T-helper 2 cell treated with Interferon-gamma antibody and Interleukin-4, amounts not matched to agents 5 μg/mL and 100 μg/mL, for 36 hours (primary cell): ENCODE results near the gene RNF38.
A peak's percentile ranks its signal among the peaks of the same experiment; 100 is the strongest.
"Not testable (repeated sequence)": the region's sequence is repeated elsewhere in the genome, so short reads cannot be mapped to it uniquely, and the experiment has no call there.

Experiments
- DNase-seq: peaks from one replicate; pipeline ENCODE4 v3.0.0; 2021; ENCODE audit warnings: low spot score
- H3K27ac Mint-ChIP-seq: one replicate; pipeline ENCODE4 v1.8.0; 2021; ENCODE audit warnings: mild to moderate bottlenecking, mixed read lengths
- H3K27me3 Mint-ChIP-seq: one replicate; pipeline ENCODE4 v1.8.0; 2021; ENCODE audit warnings: low read depth, mixed read lengths
- H3K36me3 Mint-ChIP-seq: one replicate; pipeline ENCODE4 v1.8.0; 2021; ENCODE audit warnings: low read depth, mixed read lengths
- H3K4me1 Mint-ChIP-seq: one replicate; pipeline ENCODE4 v1.8.0; 2021; ENCODE audit warnings: low read depth, mixed read lengths
- H3K4me3 Mint-ChIP-seq: one replicate; pipeline ENCODE4 v1.8.0; 2022; ENCODE audit warnings: mild to moderate bottlenecking, moderate library complexity, mixed read lengths
- H3K9me3 Mint-ChIP-seq: one replicate; pipeline ENCODE4 v1.8.0; 2021; ENCODE audit warnings: mixed read lengths

The RNF38 gene

GRCh38 chr9:36396985-36397384 is 3.1 kb downstream of the RNF38 start:
- no peak for DNase-seq
- peaks cover 41% of the 10 kb centered on the region for H3K4me1 Mint-ChIP-seq
- no peak overlapping the region for H3K4me3 Mint-ChIP-seq
- no peak overlapping the region for H3K27ac Mint-ChIP-seq
- peaks cover 30% of the 10 kb centered on the region for H3K36me3 Mint-ChIP-seq
- no peaks in the 10 kb centered on the region for H3K9me3 Mint-ChIP-seq
- no peaks in the 10 kb centered on the region for H3K27me3 Mint-ChIP-seq

GRCh38 chr9:36392489-36392888 is 7.6 kb downstream of the RNF38 start:
- no peak overlapping the region for H3K27ac Mint-ChIP-seq
- H3K4me1 Mint-ChIP-seq = peaks cover 40% of the 10 kb centered on the region
- no peaks in the 10 kb centered on the region for H3K9me3 Mint-ChIP-seq
- H3K36me3 Mint-ChIP-seq = peaks cover 31% of the 10 kb centered on the region
- no peaks in the 10 kb centered on the region for H3K27me3 Mint-ChIP-seq
- no peak overlapping the region for H3K4me3 Mint-ChIP-seq
- no peak for DNase-seq

GRCh38 chr9:36389590-36389989 is 10.5 kb downstream of the RNF38 start:
- H3K4me3 Mint-ChIP-seq = no peak overlapping the region
- H3K9me3 Mint-ChIP-seq = no peaks in the 10 kb centered on the region
- peaks cover 27% of the 10 kb centered on the region for H3K4me1 Mint-ChIP-seq
- no peak overlapping the region for H3K27ac Mint-ChIP-seq
- peaks cover 34% of the 10 kb centered on the region for H3K36me3 Mint-ChIP-seq
- no peak for DNase-seq
- no peaks in the 10 kb centered on the region for H3K27me3 Mint-ChIP-seq

GRCh38 chr9:36386396-36386965 is 13.6 kb downstream of the RNF38 start:
- not testable (repeated sequence) for H3K4me3 Mint-ChIP-seq, H3K27ac Mint-ChIP-seq, H3K9me3 Mint-ChIP-seq, DNase-seq, H3K27me3 Mint-ChIP-seq
- Mint-ChIP-seq H3K4me1 (peaks cover 47% of the 10 kb centered on the region), H3K36me3 (peaks cover 30% of the 10 kb centered on the region)

GRCh38 chr9:36382484-36382883 is 17.6 kb downstream of the RNF38 start:
- no peaks in the 10 kb centered on the region for H3K9me3 Mint-ChIP-seq
- DNase-seq = no peak
- H3K4me1 Mint-ChIP-seq = peaks cover 46% of the 10 kb centered on the region
- H3K36me3 Mint-ChIP-seq = peaks cover 31% of the 10 kb centered on the region
- no peaks in the 10 kb centered on the region for H3K27me3 Mint-ChIP-seq
- no peak overlapping the region for H3K4me3 Mint-ChIP-seq
- peak overlapping the region; percentile 49 for H3K27ac Mint-ChIP-seq

- Mint-ChIP-seq H3K9me3 (no peaks in the 10 kb centered on the region), H3K4me3 (no peak overlapping the region), H3K27me3 (no peaks in the 10 kb centered on the region), H3K27ac (no peak overlapping the region), H3K36me3 (peaks cover 41% of the 10 kb centered on the region), H3K4me1 (no peaks in the 10 kb centered on the region)
- DNase-seq = no peak
Observed at GRCh38 chr9:36364577-36364976, 35.5 kb downstream of the RNF38 start.

- DNase-seq = no peak
- no peak overlapping the region for H3K4me3 Mint-ChIP-seq
- H3K27me3 Mint-ChIP-seq = no peaks in the 10 kb centered on the region
- H3K9me3 Mint-ChIP-seq = no peaks in the 10 kb centered on the region
- peaks cover 33% of the 10 kb centered on the region for H3K36me3 Mint-ChIP-seq
- H3K4me1 Mint-ChIP-seq = no peaks in the 10 kb centered on the region
- H3K27ac Mint-ChIP-seq = no peak overlapping the region
Observed at GRCh38 chr9:36363448-36363847, 36.6 kb downstream of the RNF38 start.

GRCh38 chr9:36358486-36358885 is 41.6 kb downstream of the RNF38 start:
- Mint-ChIP-seq H3K4me3 (no peak overlapping the region), H3K36me3 (peaks cover 25% of the 10 kb centered on the region), H3K27ac (no peak overlapping the region), H3K9me3 (no peaks in the 10 kb centered on the region), H3K27me3 (no peaks in the 10 kb centered on the region), H3K4me1 (peaks cover 8% of the 10 kb centered on the region)
- no peak for DNase-seq

GRCh38 chr9:36357639-36358038 is 42.4 kb downstream of the RNF38 start:
- Mint-ChIP-seq H3K4me1 (peaks cover 8% of the 10 kb centered on the region), H3K36me3 (peaks cover 18% of the 10 kb centered on the region), H3K9me3 (no peaks in the 10 kb centered on the region), H3K27me3 (no peaks in the 10 kb centered on the region), H3K27ac (no peak overlapping the region), H3K4me3 (no peak overlapping the region)
- no peak for DNase-seq

- peaks cover 16% of the 10 kb centered on the region for H3K4me1 Mint-ChIP-seq
- H3K36me3 Mint-ChIP-seq = peaks cover 64% of the 10 kb centered on the region
Observed at GRCh38 chr9:36346569-36346968, 53.5 kb downstream of the RNF38 start.

GRCh38 chr9:36345103-36345846 is 54.8 kb downstream of the RNF38 start:
- Mint-ChIP-seq H3K36me3 (peaks cover 64% of the 10 kb centered on the region), H3K27ac (no peak overlapping the region)

More at GRCh38 chr9:36346569-36346968, 53.5 kb downstream of the RNF38 start:
- H3K27me3 Mint-ChIP-seq = no peaks in the 10 kb centered on the region
- DNase-seq = no peak
- H3K27ac Mint-ChIP-seq = no peak overlapping the region
- H3K4me3 Mint-ChIP-seq = no peak overlapping the region
- no peaks in the 10 kb centered on the region for H3K9me3 Mint-ChIP-seq

GRCh38 chr9:36341936-36342577 is 58.0 kb downstream of the RNF38 start:
- no peaks in the 10 kb centered on the region for H3K9me3 Mint-ChIP-seq
- DNase-seq = peak; percentile 17
- H3K4me1 Mint-ChIP-seq = peaks cover 18% of the 10 kb centered on the region

More at GRCh38 chr9:36345103-36345846, 54.8 kb downstream of the RNF38 start:
- DNase-seq = no peak
- Mint-ChIP-seq H3K4me3 (no peak overlapping the region), H3K9me3 (no peaks in the 10 kb centered on the region), H3K4me1 (peaks cover 16% of the 10 kb centered on the region), H3K27me3 (no peaks in the 10 kb centered on the region)

GRCh38 chr9:36337865-36338264 is 62.2 kb downstream of the RNF38 start:
- Mint-ChIP-seq H3K9me3 (no peaks in the 10 kb centered on the region), H3K27ac (no peak overlapping the region), H3K4me3 (no peak overlapping the region), H3K4me1 (peaks cover 14% of the 10 kb centered on the region), H3K27me3 (no peaks in the 10 kb centered on the region), H3K36me3 (peaks cover 45% of the 10 kb centered on the region)
- DNase-seq = no peak

More at GRCh38 chr9:36341936-36342577, 58.0 kb downstream of the RNF38 start:
- H3K27me3 Mint-ChIP-seq = no peaks in the 10 kb centered on the region
- peaks cover 59% of the 10 kb centered on the region for H3K36me3 Mint-ChIP-seq
- H3K4me3 Mint-ChIP-seq = no peak overlapping the region
- H3K27ac Mint-ChIP-seq = peak overlapping the region; percentile 80

GRCh38 chr9:36337002-36337401 is 63.1 kb downstream of the RNF38 start:
- H3K36me3 Mint-ChIP-seq = peaks cover 42% of the 10 kb centered on the region
- H3K4me3 Mint-ChIP-seq = no peak overlapping the region
- no peak for DNase-seq
- H3K9me3 Mint-ChIP-seq = no peaks in the 10 kb centered on the region
- H3K4me1 Mint-ChIP-seq = peaks cover 8% of the 10 kb centered on the region
- no peaks in the 10 kb centered on the region for H3K27me3 Mint-ChIP-seq
- no peak overlapping the region for H3K27ac Mint-ChIP-seq
